ENCODE measurements around the gene CD200.
"Not testable (repeated sequence)": the region's sequence is repeated elsewhere in the genome, so short reads cannot be mapped to it uniquely, and the experiment has no call there.

The CD200 gene

GRCh38 chr3:112378347-112378746, 45.4 kb downstream of the CD200 start:
- H3K4me1 ChIP-seq (ENCODE audit: insufficient read depth, low read length); H3K4me3 ChIP-seq (ENCODE audit: low read length); H3K27me3 ChIP-seq (ENCODE audit: insufficient read depth, low read length); H3K9me3 ChIP-seq (ENCODE audit: insufficient read depth, low read depth, low read length); H3K36me3 ChIP-seq (ENCODE audit: insufficient read depth, low read depth, low read length); H3K27ac ChIP-seq (ENCODE audit: low read length); H3K9ac ChIP-seq (ENCODE audit: low read depth, low read length): not testable (repeated sequence)

- H3K36me3 ChIP-seq (ENCODE audit: insufficient read depth, low read depth, low read length), result no peaks in the 10 kb centered on the region
- H3K4me3 ChIP-seq (ENCODE audit: low read length), result no peak overlapping the region
- H3K4me1 ChIP-seq (ENCODE audit: insufficient read depth, low read length), result peaks cover 7% of the 10 kb centered on the region; the same call in 1 of the 2 replicates
- H3K27ac ChIP-seq (ENCODE audit: low read length), result no peak overlapping the region
- no peaks in the 10 kb centered on the region for H3K27me3 ChIP-seq (ENCODE audit: insufficient read depth, low read length)
- H3K9ac ChIP-seq (ENCODE audit: low read depth, low read length), result no peak overlapping the region
- H3K9me3 ChIP-seq (ENCODE audit: insufficient read depth, low read depth, low read length), result no peaks in the 10 kb centered on the region
Observed at GRCh38 chr3:112379020-112379690, 46.2 kb downstream of the CD200 start.

GRCh38 chr3:112381673-112382542, 49.0 kb downstream of the CD200 start:
- Histone ChIP-seq H3K36me3 (ENCODE audit: insufficient read depth, low read depth, low read length) (no peaks in the 10 kb centered on the region), H3K9ac (ENCODE audit: low read depth, low read length) (no peak overlapping the region), H3K27me3 (ENCODE audit: insufficient read depth, low read length) (no peaks in the 10 kb centered on the region), H3K9me3 (ENCODE audit: insufficient read depth, low read depth, low read length) (no peaks in the 10 kb centered on the region), H3K4me1 (ENCODE audit: insufficient read depth, low read length) (peaks cover 15% of the 10 kb centered on the region; the same call in 1 of the 2 replicates), H3K4me3 (ENCODE audit: low read length) (no peak overlapping the region), H3K27ac (ENCODE audit: low read length) (no peak overlapping the region)

DNA sequence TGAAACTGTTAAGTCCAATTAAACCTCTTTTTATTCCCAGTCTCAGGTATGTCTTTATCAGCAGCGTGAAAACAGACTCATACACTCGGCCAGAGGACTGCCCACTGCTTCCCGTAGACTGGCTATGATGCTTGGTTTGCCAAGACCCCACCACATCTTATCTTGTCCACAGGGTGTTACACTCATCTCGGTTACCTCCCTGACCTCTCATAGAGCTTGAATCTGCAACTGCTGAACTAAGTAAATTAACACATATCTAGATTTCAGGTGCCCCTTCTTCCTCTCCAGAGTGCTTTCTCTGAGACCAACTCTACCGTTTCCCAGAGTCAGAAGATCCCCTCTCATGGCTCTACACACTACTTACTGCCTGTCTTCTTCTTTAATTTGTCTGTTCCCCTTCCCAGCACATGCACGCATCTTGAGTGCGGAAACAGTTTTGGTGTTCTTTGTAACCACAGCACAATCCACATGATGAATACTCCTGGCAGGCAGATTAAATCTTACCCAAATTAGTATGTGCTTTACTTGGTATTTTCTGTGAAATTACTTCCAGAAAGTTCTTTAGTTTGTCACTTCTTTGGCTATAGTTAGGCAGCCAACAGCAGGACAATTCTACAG, 49.7 kb downstream of the CD200 start:
- H3K27me3 ChIP-seq (ENCODE audit: insufficient read depth, low read length), result no peaks in the 10 kb centered on the region

DNA sequence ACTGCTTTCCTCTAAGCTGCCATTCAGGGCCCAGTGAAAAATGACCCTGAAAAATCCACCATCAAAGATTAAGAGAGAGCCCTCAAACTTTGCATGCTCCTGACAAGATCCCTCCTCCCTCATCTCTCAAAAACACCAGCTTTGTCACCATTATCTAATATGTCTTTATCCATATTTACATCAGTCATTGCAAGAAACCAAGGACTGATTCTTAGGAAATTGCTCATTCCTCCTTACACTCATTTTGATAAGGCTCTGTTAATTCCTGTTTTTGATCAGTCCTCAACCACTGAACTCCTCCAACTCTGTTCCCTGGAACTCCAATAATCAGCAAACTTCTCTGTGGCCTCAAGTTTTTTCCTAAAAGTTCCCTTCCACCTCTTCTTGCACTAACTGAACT, 51.8 kb downstream of the CD200 start:
- Histone ChIP-seq H3K36me3 (ENCODE audit: insufficient read depth, low read depth, low read length) (no peaks in the 10 kb centered on the region), H3K9ac (ENCODE audit: low read depth, low read length) (no peak overlapping the region), H3K27me3 (ENCODE audit: insufficient read depth, low read length) (no peaks in the 10 kb centered on the region), H3K4me1 (ENCODE audit: insufficient read depth, low read length) (peaks cover 12% of the 10 kb centered on the region; the same call in 1 of the 2 replicates), H3K9me3 (ENCODE audit: insufficient read depth, low read depth, low read length) (no peaks in the 10 kb centered on the region), H3K27ac (ENCODE audit: low read length) (no peak overlapping the region), H3K4me3 (ENCODE audit: low read length) (no peak overlapping the region)

More for the DNA sequence above, 49.7 kb downstream of the CD200 start:
- Histone ChIP-seq H3K27ac (ENCODE audit: low read length) (no peak overlapping the region), H3K4me3 (ENCODE audit: low read length) (no peak overlapping the region), H3K4me1 (ENCODE audit: insufficient read depth, low read length) (peaks cover 9% of the 10 kb centered on the region; the same call in 1 of the 2 replicates), H3K9ac (ENCODE audit: low read depth, low read length) (no peak overlapping the region), H3K9me3 (ENCODE audit: insufficient read depth, low read depth, low read length) (no peaks in the 10 kb centered on the region), H3K36me3 (ENCODE audit: insufficient read depth, low read depth, low read length) (no peaks in the 10 kb centered on the region)

GRCh38 chr3:112388972-112389371, 56.0 kb downstream of the CD200 start:
- Histone ChIP-seq H3K36me3 (ENCODE audit: insufficient read depth, low read depth, low read length) (peaks cover 6% of the 10 kb centered on the region; the same call in 1 of the 2 replicates), H3K27ac (ENCODE audit: low read length) (no peak overlapping the region), H3K9ac (ENCODE audit: low read depth, low read length) (no peak overlapping the region), H3K4me3 (ENCODE audit: low read length) (no peak overlapping the region), H3K27me3 (ENCODE audit: insufficient read depth, low read length) (no peaks in the 10 kb centered on the region), H3K9me3 (ENCODE audit: insufficient read depth, low read depth, low read length) (peaks cover 14% of the 10 kb centered on the region; the same call in 1 of the 2 replicates), H3K4me1 (ENCODE audit: insufficient read depth, low read length) (peaks cover 25% of the 10 kb centered on the region; the same call in 1 of the 2 replicates)

GRCh38 chr3:112389961-112390360, 57.0 kb downstream of the CD200 start:
- Histone ChIP-seq H3K27ac (ENCODE audit: low read length) (no peak overlapping the region), H3K36me3 (ENCODE audit: insufficient read depth, low read depth, low read length) (peaks cover 6% of the 10 kb centered on the region; the same call in 1 of the 2 replicates), H3K27me3 (ENCODE audit: insufficient read depth, low read length) (no peaks in the 10 kb centered on the region), H3K4me3 (ENCODE audit: low read length) (no peak overlapping the region), H3K9ac (ENCODE audit: low read depth, low read length) (0 out of 2 replicates have a peak overlapping the region, but pooled peaks have one; percentile 12), H3K4me1 (ENCODE audit: insufficient read depth, low read length) (peaks cover 20% of the 10 kb centered on the region; the same call in 1 of the 2 replicates), H3K9me3 (ENCODE audit: insufficient read depth, low read depth, low read length) (peaks cover 14% of the 10 kb centered on the region; the same call in 1 of the 2 replicates)

DNA sequence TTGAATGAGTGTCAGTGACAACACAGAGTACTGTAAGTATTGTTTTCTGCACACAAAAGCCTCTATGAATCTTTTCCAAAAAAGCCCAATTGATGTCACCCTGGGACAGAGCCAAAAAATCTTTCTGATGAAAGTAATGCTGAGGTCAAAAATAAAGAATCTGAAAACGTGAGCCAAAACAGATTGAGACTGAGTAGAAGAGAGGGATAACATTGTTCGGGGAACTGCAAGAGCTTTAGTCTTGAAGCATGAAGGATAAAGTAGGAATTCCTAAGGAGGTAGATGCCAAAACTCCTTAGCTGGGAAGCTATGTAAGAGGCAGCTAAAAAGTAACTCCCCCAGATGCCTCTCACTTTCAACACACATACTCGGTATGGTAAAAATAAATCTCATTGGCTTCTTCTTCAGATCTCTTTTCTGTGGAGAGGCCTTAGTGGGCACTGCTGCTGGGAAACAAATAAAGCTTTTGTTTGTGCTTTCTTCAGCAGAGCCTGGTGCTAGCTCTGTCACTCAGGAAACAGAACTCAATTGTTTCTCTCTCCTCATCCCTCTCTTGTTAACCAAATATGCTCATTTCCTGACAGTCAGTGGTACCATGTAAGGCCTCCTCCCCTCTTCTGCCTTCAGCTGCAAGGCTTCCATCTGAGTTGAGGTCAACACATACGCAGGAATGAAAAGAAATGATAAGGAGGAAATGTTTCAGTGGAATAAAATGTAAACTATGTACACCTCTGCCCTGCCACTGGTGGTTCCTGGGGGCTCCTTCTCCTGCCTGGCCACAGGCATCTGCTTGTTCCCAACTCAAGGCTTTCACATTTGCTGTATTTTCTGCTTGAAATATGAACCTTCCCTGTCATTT, 58.1 kb downstream of the CD200 start:
- H3K9ac ChIP-seq (ENCODE audit: low read depth, low read length), result peak overlapping the region; percentile 49; the same call in 1 of the 2 replicates
- H3K27ac ChIP-seq (ENCODE audit: low read length), result peak overlapping the region; percentile 63

DNA sequence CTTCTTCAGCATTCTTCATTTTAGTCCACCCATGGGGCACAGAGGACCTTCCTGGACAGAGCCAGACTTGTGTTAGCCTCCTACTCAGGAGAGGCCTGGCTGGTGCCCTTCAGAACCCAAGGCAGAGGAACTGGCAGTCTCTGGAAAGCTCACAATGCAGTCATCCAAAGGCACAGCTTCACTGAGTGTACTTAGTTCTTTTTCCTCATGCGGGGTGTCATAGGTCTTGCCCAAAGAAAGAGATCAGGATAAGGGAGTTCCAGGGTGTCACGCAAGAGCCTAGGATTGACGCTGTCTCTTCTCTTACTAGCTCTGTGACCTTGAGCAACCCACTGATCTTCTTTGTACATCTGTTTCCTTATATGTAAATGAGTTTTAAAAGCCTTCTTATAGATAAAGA, 58.7 kb downstream of the CD200 start:
- Histone ChIP-seq H3K4me1 (ENCODE audit: insufficient read depth, low read length) (peaks cover 17% of the 10 kb centered on the region; the same call in 1 of the 2 replicates), H3K36me3 (ENCODE audit: insufficient read depth, low read depth, low read length) (peaks cover 6% of the 10 kb centered on the region; the same call in 1 of the 2 replicates), H3K27ac (ENCODE audit: low read length) (peak overlapping the region; percentile 63), H3K27me3 (ENCODE audit: insufficient read depth, low read length) (no peaks in the 10 kb centered on the region), H3K4me3 (ENCODE audit: low read length) (peak overlapping the region; percentile 6; the same call in 1 of the 2 replicates), H3K9me3 (ENCODE audit: insufficient read depth, low read depth, low read length) (peaks cover 14% of the 10 kb centered on the region; the same call in 1 of the 2 replicates), H3K9ac (ENCODE audit: low read depth, low read length) (peak overlapping the region; percentile 49; the same call in 1 of the 2 replicates)

More for the DNA sequence above, 58.1 kb downstream of the CD200 start:
- H3K4me3 ChIP-seq (ENCODE audit: low read length), result peak overlapping the region; percentile 12; the same call in 1 of the 2 replicates
- peaks cover 17% of the 10 kb centered on the region; the same call in 1 of the 2 replicates for H3K4me1 ChIP-seq (ENCODE audit: insufficient read depth, low read length)
- H3K9me3 ChIP-seq (ENCODE audit: insufficient read depth, low read depth, low read length), result peaks cover 14% of the 10 kb centered on the region; the same call in 1 of the 2 replicates
- no peaks in the 10 kb centered on the region for H3K27me3 ChIP-seq (ENCODE audit: insufficient read depth, low read length)
- peaks cover 6% of the 10 kb centered on the region; the same call in 1 of the 2 replicates for H3K36me3 ChIP-seq (ENCODE audit: insufficient read depth, low read depth, low read length)

DNA sequence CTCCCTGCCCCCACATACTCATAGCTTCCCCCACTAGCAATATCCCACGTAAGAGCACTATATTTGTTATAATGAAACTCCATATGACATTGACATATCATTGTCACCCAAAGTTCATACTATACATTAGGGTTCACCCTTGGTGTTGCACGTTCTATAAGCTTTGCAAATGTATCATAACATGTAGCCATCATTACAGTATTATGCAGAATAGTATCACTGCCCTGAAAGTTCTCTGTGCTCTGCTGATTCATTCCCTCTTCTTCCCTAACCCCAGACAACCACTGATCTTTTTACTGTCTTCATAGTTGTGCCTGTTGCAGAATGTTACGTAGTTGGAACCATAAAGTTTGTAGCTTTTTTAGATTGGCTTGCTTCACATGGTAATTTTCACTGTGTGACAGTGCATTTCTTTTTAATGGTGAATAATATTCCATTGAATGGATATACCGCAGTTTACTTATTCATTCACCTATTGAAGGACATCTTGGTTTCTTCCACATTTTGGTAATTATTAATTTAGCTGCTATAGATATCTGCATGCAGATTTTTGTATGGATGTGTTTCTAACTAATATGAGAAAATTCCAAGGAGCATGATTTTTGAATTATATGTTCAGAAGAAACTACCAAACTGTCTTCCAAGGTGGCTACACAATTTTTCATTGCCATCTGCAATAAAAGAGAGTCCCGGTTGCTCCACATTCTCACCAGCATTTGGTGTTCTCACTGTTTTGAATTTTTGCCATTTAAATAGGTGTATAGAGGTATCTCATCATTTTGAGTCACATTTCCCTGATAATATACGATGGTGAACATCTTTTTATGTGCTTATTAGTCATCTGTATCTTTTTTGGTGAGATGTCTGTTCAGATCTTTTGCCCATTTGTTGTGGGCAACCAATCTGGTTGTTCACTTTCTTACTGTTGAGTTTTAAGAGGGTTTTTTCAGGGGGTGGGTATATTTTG, 59.7 kb downstream of the CD200 start:
- Histone ChIP-seq H3K4me1 (ENCODE audit: insufficient read depth, low read length) (peaks cover 17% of the 10 kb centered on the region), H3K27ac (ENCODE audit: low read length) (no peak overlapping the region)

More for the DNA sequence above, 59.7 kb downstream of the CD200 start:
- H3K27me3 ChIP-seq (ENCODE audit: insufficient read depth, low read length), result no peaks in the 10 kb centered on the region
- H3K4me3 ChIP-seq (ENCODE audit: low read length), result peak overlapping the region; percentile 13; the same call in 1 of the 2 replicates
- H3K36me3 ChIP-seq (ENCODE audit: insufficient read depth, low read depth, low read length), result peaks cover 6% of the 10 kb centered on the region
- H3K9me3 ChIP-seq (ENCODE audit: insufficient read depth, low read depth, low read length), result peaks cover 14% of the 10 kb centered on the region; the same call in 1 of the 2 replicates
- H3K9ac ChIP-seq (ENCODE audit: low read depth, low read length), result no peak overlapping the region

All from iPS-20b (cell line).